GM12878 (cell line): ENCODE data around the gene CLDN7. TPM values are rescaled to one million over a fixed set of nuclear protein-coding genes. Genes with fewer than 3 reads are reported as not detected.
A peak's percentile ranks its signal among the peaks of the same experiment; 100 is the strongest.

Experiments used
- ATAC-seq: fragments of 200-7000 bp; cut with Tn5 transposase; 3 replicates; pipeline ENCODE4 v1.9.1; 2020; ENCODE audit warnings: mild to moderate bottlenecking, moderate library complexity
- BruUV-seq: library from RNA; stranded (reverse); fragments of 400-500 nt; replicated peaks from 2 replicates; lab custom pipeline; 2021; lab: Mats Ljungman, UMichigan
- CTCF ChIA-PET: fragments of 300-600 bp; sonication (Branson Sonifier 250); formaldehyde crosslinking; extraction: SDS; loops from one replicate; lab custom pipeline; 2021; ENCODE audit warnings: inconsistent platforms; lab: Yijun Ruan, JAX
- POLR2A ChIA-PET: fragments of 350-600 bp; formaldehyde crosslinking; extraction: SDS; loops from one replicate; lab custom pipeline; 2021; ENCODE audit warnings: inconsistent platforms; lab: Charles Lee
- RAD21 ChIA-PET: fragments of 300-600 bp; sonication (Branson Sonifier 250); formaldehyde crosslinking; loops from one replicate; lab custom pipeline; 2023; ENCODE audit warnings: antibody characterized with exemption; ENCODE audit not compliant: unreplicated experiment; lab: Charles Lee
- SMC1A ChIA-PET: fragments of 300-600 bp; sonication (Branson Sonifier 250); formaldehyde crosslinking; loops from one replicate; lab custom pipeline; 2023; ENCODE audit not compliant: unreplicated experiment, uncharacterized antibody; lab: Charles Lee
- DNase-seq: peaks from one replicate; pipeline ENCODE4 v3.0.0-alpha.2; 2011; ENCODE audit warnings: low read depth, low spot score
- FAIRE-seq: peaks from 3 replicates; lab custom pipeline; 2011; peaks lifted over from hg19 to GRCh38; lab: Jason Lieb, UNC
- H2AFZ ChIP-seq: 2 replicates; pipeline ENCODE4 v1.6.0; 2011; ENCODE audit warnings: low read depth, low read length, control low read depth; ENCODE audit not compliant: control insufficient read depth
- H3K27ac ChIP-seq: 2 replicates; pipeline ENCODE4 v1.5.1; 2011; ENCODE audit warnings: control low read depth; ENCODE audit not compliant: control insufficient read depth, insufficient read depth
- H3K27me3 ChIP-seq, 2 experiments: replicated peaks in 1 of 2; 2 replicates each; pipeline versions ENCODE4 v1.6.0 to v1.6.1; 2011; ENCODE audit warnings: low read length in 1 of 2; ENCODE audit not compliant: control insufficient read depth in 2 of 2, insufficient read depth in 2 of 2
- H3K36me3 ChIP-seq, 2 experiments: 2 replicates each; pipeline ENCODE4 v1.5.1; 2011; ENCODE audit warnings: low read length in 1 of 2; ENCODE audit not compliant: control insufficient read depth in 2 of 2, insufficient read depth in 2 of 2
- H3K4me1 ChIP-seq: 2 replicates; pipeline ENCODE4 v1.6.1; 2011; ENCODE audit warnings: mild to moderate bottlenecking, low read length, moderate library complexity, mixed read lengths; ENCODE audit not compliant: control insufficient read depth, insufficient read depth
- H3K4me2 ChIP-seq: 2 replicates; pipeline ENCODE4 v1.6.0; 2011; ENCODE audit warnings: control low read depth; ENCODE audit not compliant: control insufficient read depth, insufficient read depth
- H3K4me3 ChIP-seq: fragments of 200-600 bp; sonication (generic); 2 replicates; pipeline ENCODE4 v1.5.1; 2016
- H3K79me2 ChIP-seq: 2 replicates; pipeline ENCODE4 v1.6.0; 2011; ENCODE audit warnings: low read length; ENCODE audit not compliant: control insufficient read depth, insufficient read depth
- H3K9ac ChIP-seq: 2 replicates; pipeline ENCODE4 v1.8.0; 2011; ENCODE audit warnings: low read length, control low read depth, mixed read lengths; ENCODE audit not compliant: control insufficient read depth, insufficient read depth
- H3K9me3 ChIP-seq: replicated peaks from 3 replicates; pipeline ENCODE4 v1.5.1; 2011; ENCODE audit warnings: mild to moderate bottlenecking, low read length; ENCODE audit not compliant: control insufficient read depth, insufficient read depth
- H4K20me1 ChIP-seq: 2 replicates; pipeline ENCODE4 v1.6.0; 2011; ENCODE audit not compliant: control insufficient read depth, insufficient read depth
- BHLHE40 ChIP-seq, 2 experiments: fragments of 450-650 bp in 1 of 2; IDR thresholded peaks; 2 replicates each; pipeline ENCODE4 v1.6.1; 2011 to 2017; ENCODE audit warnings: low read depth in 2 of 2, borderline replicate concordance in 1 of 2, improper control_type of control experiment in 1 of 2, low read length in 1 of 2, mild to moderate bottlenecking in 1 of 2
- HCFC1 ChIP-seq: fragments of 150-350 bp; IDR thresholded peaks from 2 replicates; pipeline ENCODE4 v1.6.1; 2014; ENCODE audit warnings: low read length
- HDAC2 ChIP-seq: fragments of 200-600 bp; sonication (generic); IDR thresholded peaks from 2 replicates; pipeline ENCODE4 v1.6.1; 2017
- JUNB ChIP-seq: IDR thresholded peaks from 2 replicates; pipeline ENCODE4 v1.6.1; 2016; ENCODE audit warnings: antibody characterized with exemption, mild to moderate bottlenecking
- KDM1A ChIP-seq: fragments of 200-600 bp; sonication (generic); IDR thresholded peaks from 2 replicates; pipeline ENCODE4 v1.6.1; 2016; ENCODE audit warnings: borderline replicate concordance
- KLF5 ChIP-seq: fragments of 450-650 bp; IDR thresholded peaks from 2 replicates; pipeline ENCODE4 v1.6.1; 2014; ENCODE audit warnings: mild to moderate bottlenecking; ENCODE audit not compliant: partially characterized antibody
- MXI1 ChIP-seq: fragments of 150-350 bp; IDR thresholded peaks from 2 replicates; pipeline ENCODE4 v1.6.1; 2011; ENCODE audit warnings: low read depth, mild to moderate bottlenecking, inconsistent platforms, low read length, improper control_type of control experiment
- NBN ChIP-seq: fragments of 450-650 bp; IDR thresholded peaks from 2 replicates; pipeline ENCODE4 v1.6.1; 2016
- NR2C1 ChIP-seq: fragments of 450-650 bp; IDR thresholded peaks from 2 replicates; pipeline ENCODE4 v1.6.1; 2017; ENCODE audit warnings: antibody characterized with exemption, mild to moderate bottlenecking, moderate library complexity
- NR2C2 ChIP-seq: IDR thresholded peaks from 2 replicates; pipeline ENCODE4 v1.6.1; 2011; ENCODE audit warnings: borderline replicate concordance, low read depth; ENCODE audit not compliant: control insufficient read depth, insufficient read length
- PRDM15 ChIP-seq: fragments of 450-650 bp; formaldehyde crosslinking; IDR thresholded peaks from 2 replicates; pipeline ENCODE4 v1.4.0; 2020; ENCODE audit warnings: mild to moderate bottlenecking, moderate library complexity
- RBBP5 ChIP-seq: fragments of 200-600 bp; sonication (generic); conservative IDR thresholded peaks from 2 replicates; pipeline ENCODE4 v1.6.1; 2016
- RFX5 ChIP-seq: IDR thresholded peaks from 2 replicates; pipeline ENCODE4 v1.6.1; 2011; ENCODE audit warnings: low read depth, low read length, improper control_type of control experiment
- SMC3 ChIP-seq: IDR thresholded peaks from 2 replicates; pipeline ENCODE4 v1.6.1; 2011; ENCODE audit warnings: low read length, improper control_type of control experiment, borderline replicate concordance
- SREBF1 ChIP-seq: IDR thresholded peaks from 2 replicates; pipeline ENCODE4 v1.6.1; 2012; ENCODE audit warnings: mild to moderate bottlenecking, low read length
- SRF ChIP-seq, 2 experiments: IDR thresholded peaks; 2 replicates each; pipeline ENCODE4 v1.6.1; 2011; ENCODE audit warnings: low read depth in 2 of 2, low read length in 2 of 2, mild to moderate bottlenecking in 1 of 2, moderate library complexity in 1 of 2
- WRNIP1 ChIP-seq: IDR thresholded peaks from 2 replicates; pipeline ENCODE4 v1.6.1; 2011; ENCODE audit warnings: low read depth, low read length, improper control_type of control experiment, borderline replicate concordance
- ZBTB33 ChIP-seq: fragments of 450-650 bp; IDR thresholded peaks from 2 replicates; pipeline ENCODE4 v1.6.1; 2017; ENCODE audit warnings: mild to moderate bottlenecking
- ZNF217 ChIP-seq: fragments of 450-650 bp; IDR thresholded peaks from 2 replicates; pipeline ENCODE4 v1.6.1; 2017; ENCODE audit warnings: antibody characterized with exemption, mild to moderate bottlenecking
- WGBS: methylation state at CpG from one replicate; pipeline ENCODE4 v1.1.6; 2016; ENCODE audit warnings: low lambda C conversion rate; ENCODE audit not compliant: insufficient replicate concordance, insufficient coverage; ENCODE audit errors: missing lambda C conversion rate; 5-methylcytosine and 5-hydroxymethylcytosine counted together
- in situ Hi-C: fragments of 300-500 bp; cut with MboI; formaldehyde crosslinking; loops from 9 replicates; pipeline ENCODE4 v1.14.3; 2018; ENCODE audit warnings: mixed read lengths
- intact Hi-C: fragments of 100-400 bp; cut with micrococcal nuclease; formaldehyde crosslinking; loops from one replicate; pipeline ENCODE4 v1.14.2; 2022; ENCODE audit not compliant: unreplicated experiment
- polyA plus RNA-seq, 11 experiments: library from polyadenylated mRNA; depleted of rRNA in 4 of 11; unstranded in 6 of 11; stranded (reverse) in 5 of 11; fragments of >200 nt; fragmentation: Nextera tagmentation in 4 of 11; fragmentation: Illumina TruSeq in 1 of 11; extraction: Ambion mirVana in 4 of 11; extraction: Trizol in 1 of 11; gene quantifications; 1 replicate in 1 of 11; 2 replicates in 10 of 11; pipeline versions ENCODE4 v1.2.1 to v1.2.3, GENCODE V29; 2011 to 2016; ENCODE audit warnings: inconsistent platforms in 2 of 11, missing spikeins in 2 of 11, low read depth in 1 of 11
- total RNA-seq, 4 experiments: library from RNA; depleted of rRNA in 3 of 4; stranded (reverse); fragments of >200 nt in 3 of 4; fragmentation: Illumina TruSeq in 1 of 4; extraction: Trizol in 1 of 4; gene quantifications; 2 replicates each; pipeline versions ENCODE4 v1.2.1 to v1.2.3, GENCODE V29; 2013 to 2021

CLDN7 gene
- total and polyA plus RNA-seq, 10 of the 15 experiments (the other 5 are each of a cell fraction or from before 2014, with no cell fraction given), result 0.19 to 1.3 (median 0.36) TPM; not detected in 5

- in situ Hi-C loops, result no loop called here
- ChIA-PET RAD21 (interaction anchor here (1.4 to 2.3 kb wide), 3 partner anchors 13 to 189 kb away, joined by 3 to 10 read pairs (median 4); no protein-coding TSS in a partner anchor), CTCF (interaction anchor here (1.6 to 6.6 kb wide), 2 partner anchors 14 to 62 kb away, joined by 4 to 50 read pairs; partner anchors contain the start of genes ACADVL and DLG4), POLR2A (interaction anchor here (0.6 to 5.1 kb wide), 5 partner anchors 8 to 76 kb away, joined by 4 to 60 read pairs (median 7); partner anchors contain the start of genes ACADVL, DLG4 and GABARAP), SMC1A (interaction anchor here (1.0 to 2.1 kb wide), 4 partner anchors 9 to 15 kb away, joined by 3 to 13 read pairs (median 4); partner anchors contain the start of genes ACADVL, DLG4 and GABARAP)
- H3K4me1 ChIP-seq, result peaks cover 20% of the 10 kb centered on the region
- H3K9ac ChIP-seq, result peak within 1 kb of the TSS; percentile 95
- peak within 1 kb of the TSS; percentile 91 for H3K4me2 ChIP-seq
- FAIRE-seq (peak; percentile 98), ATAC-seq (peak; percentile 63), DNase-seq (peak; percentile 79)
- H3K79me2 ChIP-seq, result peaks cover 58% of the 10 kb centered on the region
- no TSS peak for BruUV-seq
- H4K20me1 ChIP-seq, result no peaks in the 10 kb centered on the region
- WGBS, result under 1% methylated on average over 50 of the region's 72 CpGs
- H3K27me3 ChIP-seq, result no peaks in the 10 kb centered on the region
- H3K27ac ChIP-seq, result peak within 1 kb of the TSS; percentile 86
- H3K4me3 ChIP-seq, result peak within 1 kb of the TSS; percentile 84
- intact Hi-C loops, result no loop called here
- peak within 1 kb of the TSS; percentile 74 for H2AFZ ChIP-seq
- H3K9me3 ChIP-seq, result no peaks in the 10 kb centered on the region
- peaks cover 12 to 21% of the 10 kb centered on the region in 2 experiments for H3K36me3 ChIP-seq
- TF ChIP-seq KLF5 (peak; percentile 63), SMC3 (no peak), ZNF217 (no peak), ZBTB33 (no peak), HDAC2 (no peak), WRNIP1 (no peak), PRDM15 (CRISPR knock-in tag) (peak; percentile 98), BHLHE40 (IDR thresholded peaks at IDR 0.05; ENCODE audit: borderline replicate concordance in 1 of 2, low read depth in 2 of 2, low read length in 1 of 2) (peak; percentile 96 to 100), KDM1A (no peak), SREBF1 (peak; percentile 61; the same call in 1 of the 2 replicates), RFX5 (no peak), NBN (peak; percentile 61; the same call in 1 of the 2 replicates), NR2C2 (no peak), RBBP5 (no peak), MXI1 (peak; percentile 83; the same call in 1 of the 2 replicates), HCFC1 (peak; percentile 66), SRF (IDR thresholded peaks at IDR 0.05; ENCODE audit: low read depth in 2 of 2, low read length in 2 of 2) (0 out of 4 replicates have a peak, but pooled peaks of 1 of the 2 experiments have one; percentile 4), NR2C1 (peak; percentile 67), JUNB (no peak)
Observed at GRCh38 chr17:7234083-7234951, 28.0 kb downstream of the CLDN7 start, which contains the start of gene DVL2. DVL2 (minus strand) TSS chr17:7234517; CDS start chr17:7234262, 255 bp downstream.
